ENCODE measurements around the gene SLC4A3. TPM values are rescaled to one million over a fixed set of nuclear protein-coding genes. Genes with fewer than 3 reads are reported as not detected.

The SLC4A3 gene
- total and polyA plus RNA-seq, 2 of the 8 experiments (the other 6 are each of a cell fraction or from before 2014, with no cell fraction given), result 4.8 to 7.4 TPM

- TF ChIP-seq SIX5 (IDR thresholded peaks at IDR 0.05; ENCODE audit: low read depth, low read length), result no peak; the same call in 1 of the 2 replicates
- TF ChIP-seq CTCF (IDR thresholded peaks at IDR 0.05; ENCODE audit: control extremely low read depth in 1 of 3, insufficient read depth in 1 of 3, low read depth in 1 of 3, low read length in 3 of 3), result no peak; a peak in 1 of 4 replicates
- TF ChIP-seq MAX (IDR thresholded peaks at IDR 0.05), result peak; percentile 50; the same call in 1 of the 2 replicates
- no peak for TF ChIP-seq RXRA (IDR thresholded peaks at IDR 0.05; ENCODE audit: insufficient read depth, low read depth, low read length)
- peak; percentile 87 for TF ChIP-seq GABPA (IDR thresholded peaks at IDR 0.05; ENCODE audit: borderline replicate concordance, insufficient read depth, low read length)
- TF ChIP-seq MAFK (IDR thresholded peaks at IDR 0.05; ENCODE audit: low read depth, low read length), result no peak
- TF ChIP-seq POU5F1 (IDR thresholded peaks at IDR 0.05; ENCODE audit: low read depth, low read length), result no peak
- TF ChIP-seq EP300 (IDR thresholded peaks at IDR 0.05; ENCODE audit: borderline replicate concordance in 1 of 2, low read depth in 2 of 2, low read length in 2 of 2), result no peak
- peak; percentile 77 to 95; a peak in 3 of 4 replicates for TF ChIP-seq HDAC2 (IDR thresholded peaks at IDR 0.05; ENCODE audit: borderline replicate concordance in 1 of 2, low read depth in 2 of 2, low read length in 2 of 2)
- TF ChIP-seq TAF7 (optimal IDR thresholded peaks at IDR 0.05; ENCODE audit: borderline replicate concordance, low read depth, low read length), result no peak
- no peak for TF ChIP-seq RNF2 (IDR thresholded peaks at IDR 0.05; ENCODE audit: borderline replicate concordance, low read depth, low read length, missing control alignments, poor library complexity, severe bottlenecking)
- TF ChIP-seq BRCA1 (IDR thresholded peaks at IDR 0.05; ENCODE audit: low read depth, low read length), result no peak
- peak; percentile 77 to 94 for TF ChIP-seq POLR2A (IDR thresholded peaks at IDR 0.05; ENCODE audit: control extremely low read depth in 1 of 2, low read depth in 2 of 2, low read length in 2 of 2)
- no peak for TF ChIP-seq BCL11A (IDR thresholded peaks at IDR 0.05; ENCODE audit: low read depth in 2 of 2, low read length in 2 of 2)
- no peak for TF ChIP-seq TEAD4 (IDR thresholded peaks at IDR 0.05; ENCODE audit: low read depth, low read length)
- TF ChIP-seq TBP (IDR thresholded peaks at IDR 0.05; ENCODE audit: low read depth, low read length), result peak; percentile 69
- peak; percentile 72; the same call in 1 of the 2 replicates for TF ChIP-seq SP4 (IDR thresholded peaks at IDR 0.05; ENCODE audit: low read length)
- TF ChIP-seq JUND (IDR thresholded peaks at IDR 0.05; ENCODE audit: low read length), result 0 out of 2 replicates have a peak, but pooled peaks have one; percentile 4
These were observed 29.7 kb upstream of the SLC4A3 start, which contains the start of gene STK11IP (continued) for GRCh38 chr2:219597552-219598307.
